ENCODE results near the gene FRY.
A peak's percentile ranks its signal among the peaks of the same experiment; 100 is the strongest.

The FRY gene

GRCh38 chr13:32316028-32316339 is 284.4 kb downstream of the FRY start:
- no peak for DNase-seq

DNA sequence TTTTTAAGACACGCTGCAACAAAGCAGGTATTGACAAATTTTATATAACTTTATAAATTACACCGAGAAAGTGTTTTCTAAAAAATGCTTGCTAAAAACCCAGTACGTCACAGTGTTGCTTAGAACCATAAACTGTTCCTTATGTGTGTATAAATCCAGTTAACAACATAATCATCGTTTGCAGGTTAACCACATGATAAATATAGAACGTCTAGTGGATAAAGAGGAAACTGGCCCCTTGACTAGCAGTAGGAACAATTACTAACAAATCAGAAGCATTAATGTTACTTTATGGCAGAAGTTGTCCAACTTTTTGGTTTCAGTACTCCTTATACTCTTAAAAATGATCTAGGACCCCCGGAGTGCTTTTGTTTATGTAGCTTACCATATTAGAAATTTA is 284.9 kb downstream of the FRY start:
- DNase-seq: peak; percentile 57

- DNase-seq: peak; percentile 12
Observed at GRCh38 chr13:32317716-32318465, 286.3 kb downstream of the FRY start.

DNA sequence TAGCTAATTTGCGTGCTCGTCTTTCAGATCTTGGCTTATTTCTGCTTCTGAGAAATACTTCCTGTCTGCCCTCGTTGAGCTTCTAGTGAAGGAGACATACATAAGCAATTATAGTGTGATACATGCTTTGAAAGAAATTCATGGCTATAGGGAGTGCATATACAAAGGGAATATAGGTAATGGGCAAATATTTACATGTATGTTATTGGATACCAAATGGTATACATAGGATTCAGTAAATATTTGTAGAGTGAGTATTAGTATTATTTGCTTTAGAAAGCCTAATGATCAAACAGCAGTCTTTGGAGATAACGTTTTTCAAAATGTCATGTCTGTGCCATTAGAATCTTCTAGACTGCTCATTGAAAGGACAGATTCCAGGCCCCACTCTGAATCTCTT is 289.0 kb downstream of the FRY start:
- no peak for DNase-seq

GRCh38 chr13:32323912-32324311 is 292.3 kb downstream of the FRY start:
- DNase-seq: no peak

- DNase-seq: no peak
Observed at GRCh38 chr13:32330441-32330840, 298.9 kb downstream of the FRY start.

GRCh38 chr13:32334671-32335070 is 303.1 kb downstream of the FRY start:
- DNase-seq: peak; percentile 15

GRCh38 chr13:32340914-32341313 is 309.3 kb downstream of the FRY start:
- DNase-seq: no peak

DNA sequence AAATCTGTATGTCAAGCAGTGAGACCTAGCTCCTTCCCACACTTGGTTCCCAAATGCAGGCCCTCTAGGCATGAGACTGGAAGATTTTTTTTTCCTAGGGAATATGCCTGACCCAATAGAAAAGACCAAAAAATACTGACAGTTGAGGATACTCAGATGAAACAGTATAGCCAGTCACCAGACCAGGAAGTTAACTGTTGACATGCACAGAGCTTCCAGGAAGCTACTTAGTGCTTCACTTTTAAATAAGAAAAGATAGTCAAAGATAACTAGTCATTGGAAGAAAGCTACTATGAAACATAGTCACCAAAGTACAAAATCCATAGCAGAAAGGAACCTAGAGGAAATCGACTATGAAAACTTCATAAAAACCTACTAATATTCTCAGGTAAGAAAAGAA is 316.1 kb downstream of the FRY start:
- DNase-seq: no peak

Data from SIG-M5 (cell line).